Osteocyte (in vitro differentiated cells): ENCODE measurements around the gene DEFB127. TPM values are rescaled to one million over a fixed set of nuclear protein-coding genes. Genes with fewer than 3 reads are reported as not detected.
"Not testable (repeated sequence)": the region's sequence is repeated elsewhere in the genome, so short reads cannot be mapped to it uniquely, and the experiment has no call there.

Source experiments
- DNase-seq: peaks from one replicate; pipeline ENCODE4 v3.0.0; 2021; ENCODE audit warnings: mixed read lengths; ENCODE audit not compliant: unreplicated experiment; ENCODE audit errors: extremely low spot score
- H3K27ac Mint-ChIP-seq: one replicate; pipeline ENCODE4 v1.8.0; 2021; ENCODE audit warnings: mild to moderate bottlenecking, mixed read lengths; ENCODE audit not compliant: unreplicated experiment
- H3K27me3 Mint-ChIP-seq: one replicate; pipeline ENCODE4 v1.8.0; 2021; ENCODE audit warnings: mixed read lengths; ENCODE audit not compliant: unreplicated experiment
- H3K36me3 Mint-ChIP-seq: one replicate; pipeline ENCODE4 v1.8.0; 2021; ENCODE audit warnings: mixed read lengths; ENCODE audit not compliant: unreplicated experiment
- H3K4me1 Mint-ChIP-seq: one replicate; pipeline ENCODE4 v1.8.0; 2021; ENCODE audit warnings: mixed read lengths; ENCODE audit not compliant: unreplicated experiment
- H3K4me3 Mint-ChIP-seq: one replicate; pipeline ENCODE4 v1.8.0; 2021; ENCODE audit warnings: mild to moderate bottlenecking, moderate library complexity, mixed read lengths; ENCODE audit not compliant: unreplicated experiment
- H3K9me3 Mint-ChIP-seq: one replicate; pipeline ENCODE4 v1.8.0; 2021; ENCODE audit warnings: mixed read lengths; ENCODE audit not compliant: unreplicated experiment
- CTCF ChIP-seq: fragments of 200-600 bp; sonication (generic); IDR thresholded peaks from 2 replicates; pipeline ENCODE4 v1.5.0; 2021; ENCODE audit warnings: antibody characterized with exemption, mild to moderate bottlenecking, moderate library complexity
- total RNA-seq: library from RNA; stranded (reverse); gene quantifications from 2 replicates; pipeline ENCODE4 v1.2.1, GENCODE V29; 2021

Gene DEFB127
- total RNA-seq, 1 donor from 2014 or later, result not detected

- no peak overlapping the region for H3K4me3 Mint-ChIP-seq
- no peaks in the 10 kb centered on the region for H3K36me3 Mint-ChIP-seq
- no peaks in the 10 kb centered on the region for H3K4me1 Mint-ChIP-seq
- no peak overlapping the region for H3K27ac Mint-ChIP-seq
- H3K9me3 Mint-ChIP-seq, result no peaks in the 10 kb centered on the region
- no peak for DNase-seq
- peaks cover 33% of the 10 kb centered on the region for H3K27me3 Mint-ChIP-seq
- TF ChIP-seq CTCF, result no peak
These were observed 27.0 kb downstream of the DEFB127 start for GRCh38 chr20:184288-184687.

GRCh38 chr20:187733-188132, 30.5 kb downstream of the DEFB127 start:
- Mint-ChIP-seq H3K9me3 (no peaks in the 10 kb centered on the region), H3K4me1 (no peaks in the 10 kb centered on the region), H3K27ac (no peak overlapping the region)

GRCh38 chr20:189611-190010, 32.4 kb downstream of the DEFB127 start, which contains the start of gene DEFB128:
DEFB128 (minus strand) TSS chr20:189711; CDS start chr20:189623, 88 bp downstream.
- Mint-ChIP-seq H3K9me3 (no peaks in the 10 kb centered on the region), H3K27ac (no peak within 1 kb of the TSS), H3K36me3 (no peaks in the 10 kb centered on the region), H3K4me3 (no peak within 1 kb of the TSS), H3K27me3 (peaks cover 19% of the 10 kb centered on the region), H3K4me1 (no peaks in the 10 kb centered on the region)
- TF ChIP-seq CTCF, result no peak
- no peak for DNase-seq

More at GRCh38 chr20:187733-188132, 30.5 kb downstream of the DEFB127 start:
- DNase-seq, result no peak
- no peaks in the 10 kb centered on the region for H3K36me3 Mint-ChIP-seq
- no peak overlapping the region for H3K4me3 Mint-ChIP-seq
- no peak for TF ChIP-seq CTCF
- H3K27me3 Mint-ChIP-seq, result peaks cover 34% of the 10 kb centered on the region

- no peak overlapping the region for H3K4me3 Mint-ChIP-seq
- peaks cover 16% of the 10 kb centered on the region for H3K27me3 Mint-ChIP-seq
- no peak for TF ChIP-seq CTCF
- no peaks in the 10 kb centered on the region for H3K4me1 Mint-ChIP-seq
- H3K36me3 Mint-ChIP-seq, result no peaks in the 10 kb centered on the region
- no peak for DNase-seq
- H3K27ac Mint-ChIP-seq, result no peak overlapping the region
- H3K9me3 Mint-ChIP-seq, result no peaks in the 10 kb centered on the region
These were observed 41.0 kb downstream of the DEFB127 start for GRCh38 chr20:198225-198624.

- no peak for TF ChIP-seq CTCF
- Mint-ChIP-seq H3K27me3 (peaks cover 18% of the 10 kb centered on the region), H3K36me3 (no peaks in the 10 kb centered on the region), H3K27ac (no peak overlapping the region), H3K4me1 (no peaks in the 10 kb centered on the region), H3K4me3 (no peak overlapping the region), H3K9me3 (no peaks in the 10 kb centered on the region)
- no peak for DNase-seq
These were observed 42.7 kb downstream of the DEFB127 start for GRCh38 chr20:199996-200395.

GRCh38 chr20:203630-204029, 46.4 kb downstream of the DEFB127 start:
- not testable (repeated sequence) for H3K9me3 Mint-ChIP-seq, DNase-seq, H3K4me3 Mint-ChIP-seq

More at GRCh38 chr20:203630-204029, 46.4 kb downstream of the DEFB127 start:
- peaks cover 36% of the 10 kb centered on the region for H3K27me3 Mint-ChIP-seq
- H3K27ac Mint-ChIP-seq, H3K36me3 Mint-ChIP-seq, H3K4me1 Mint-ChIP-seq: not testable (repeated sequence)
